Stimulated activated CD4-positive, alpha-beta T cell treated with anti-CD3 and anti-CD28 coated beads, Interleukin-2, amount 100 ng/mL, for 48 hours (primary cell): Measurements from ENCODE around the gene ELL.

Experiments
- DNase-seq, 2 donors: peaks; one replicate each; pipeline ENCODE4 v3.0.0-alpha.2; 2020

Gene ELL

DNA sequence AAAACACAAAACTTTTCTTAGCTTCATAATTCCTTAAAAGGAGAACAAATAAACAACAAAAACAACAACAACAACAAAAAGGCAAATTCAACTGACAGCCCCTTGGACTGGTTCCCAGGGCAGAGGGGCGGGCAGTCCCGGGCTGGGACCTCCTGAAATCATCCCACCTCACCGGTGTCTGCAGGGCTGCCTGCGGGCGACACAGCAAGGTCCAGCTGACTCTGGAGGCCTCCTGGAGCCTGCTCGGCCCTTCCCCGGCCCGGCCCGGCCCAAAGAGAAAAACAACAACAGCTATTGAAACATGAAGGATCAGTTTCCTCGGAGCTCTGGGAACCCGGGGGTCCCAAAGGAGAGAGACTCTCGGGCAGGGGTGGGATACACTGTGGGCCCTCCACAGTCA is 78.9 kb downstream of the ELL start:
- DNase-seq, result no peak

DNA sequence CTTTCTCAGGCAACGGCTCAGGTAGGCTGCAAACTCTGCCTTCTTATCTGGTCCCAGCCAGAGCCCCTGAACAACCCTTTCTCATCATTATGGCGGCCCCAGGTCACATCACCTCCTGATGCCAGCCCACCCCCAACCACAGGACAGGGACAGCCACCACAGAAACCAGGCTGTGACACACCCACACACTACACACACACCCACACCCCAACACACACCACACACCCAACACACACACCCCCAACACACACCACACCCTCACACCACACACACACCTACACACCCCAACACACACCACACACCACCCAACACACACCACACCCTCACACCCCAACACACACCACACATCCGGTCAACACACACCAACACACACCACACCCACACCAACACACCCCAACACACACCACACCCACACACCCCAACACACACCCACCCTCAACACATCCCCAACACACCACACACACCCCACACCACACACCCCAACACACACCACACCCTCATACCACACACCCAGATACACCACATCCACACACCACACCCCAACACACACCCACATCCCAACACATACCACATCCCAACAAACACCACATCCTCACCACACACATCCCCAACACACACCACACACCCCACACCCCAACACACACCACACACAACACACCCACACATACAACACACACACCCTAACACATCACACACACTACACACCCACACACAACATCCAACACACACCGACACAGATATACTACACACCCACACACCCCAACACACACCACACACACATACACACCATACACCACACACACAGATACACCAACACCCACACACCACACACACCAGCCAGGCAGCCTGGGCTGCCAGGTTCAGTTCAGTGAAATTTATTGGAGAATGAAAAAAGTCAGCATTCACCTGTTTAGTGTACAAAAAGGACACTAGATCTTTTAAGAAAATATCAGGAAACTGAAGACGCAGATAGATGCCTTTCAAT is 79.8 kb downstream of the ELL start:
- DNase-seq, result no peak

- DNase-seq, result no peak
Observed at GRCh38 chr19:18440936-18441803, 80.7 kb downstream of the ELL start.

DNA sequence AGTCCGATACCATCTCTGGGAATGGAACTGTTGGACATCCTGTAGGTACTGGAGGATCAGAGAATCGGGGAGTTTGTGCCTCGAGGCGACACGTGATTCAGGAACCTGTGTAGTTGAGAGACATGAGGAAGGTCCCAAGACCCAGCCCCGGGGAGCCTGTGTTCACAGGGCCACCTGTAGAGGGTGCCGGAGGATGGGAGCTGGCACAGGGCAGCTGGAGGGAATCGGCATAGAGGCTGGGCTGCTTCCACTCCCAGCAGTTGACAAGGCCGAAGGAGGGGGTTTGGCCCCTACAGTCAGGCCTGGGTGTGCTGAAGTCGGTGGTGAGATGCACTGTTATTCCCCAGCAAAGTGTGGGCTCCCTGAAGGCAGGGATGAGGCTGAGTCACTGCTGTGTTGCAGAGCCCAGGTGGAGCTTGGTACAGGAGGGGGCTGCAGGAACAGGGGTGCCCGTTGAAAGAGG is 81.4 kb downstream of the ELL start:
- no peak for DNase-seq

DNA sequence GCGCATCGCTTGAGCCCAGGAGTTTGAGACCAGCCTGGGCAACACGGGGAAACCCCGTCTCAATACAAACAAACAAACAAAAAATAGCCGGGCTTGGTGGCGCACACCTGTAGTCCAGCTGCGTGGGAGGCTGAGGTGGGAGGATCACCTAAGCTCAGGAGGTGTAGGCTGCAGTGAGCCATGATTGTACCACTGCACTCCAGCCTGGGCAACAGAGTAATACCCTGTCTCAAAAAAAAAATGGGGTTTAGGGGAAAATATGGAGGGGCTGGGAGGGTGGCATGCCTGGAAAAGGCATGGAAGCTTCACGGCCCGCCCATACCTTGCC is 82.0 kb downstream of the ELL start:
- no peak for DNase-seq

GRCh38 chr19:18439025-18439909 is 82.6 kb downstream of the ELL start:
- no peak for DNase-seq

- no peak for DNase-seq
Observed at GRCh38 chr19:18438331-18439024, 83.4 kb downstream of the ELL start.

DNA sequence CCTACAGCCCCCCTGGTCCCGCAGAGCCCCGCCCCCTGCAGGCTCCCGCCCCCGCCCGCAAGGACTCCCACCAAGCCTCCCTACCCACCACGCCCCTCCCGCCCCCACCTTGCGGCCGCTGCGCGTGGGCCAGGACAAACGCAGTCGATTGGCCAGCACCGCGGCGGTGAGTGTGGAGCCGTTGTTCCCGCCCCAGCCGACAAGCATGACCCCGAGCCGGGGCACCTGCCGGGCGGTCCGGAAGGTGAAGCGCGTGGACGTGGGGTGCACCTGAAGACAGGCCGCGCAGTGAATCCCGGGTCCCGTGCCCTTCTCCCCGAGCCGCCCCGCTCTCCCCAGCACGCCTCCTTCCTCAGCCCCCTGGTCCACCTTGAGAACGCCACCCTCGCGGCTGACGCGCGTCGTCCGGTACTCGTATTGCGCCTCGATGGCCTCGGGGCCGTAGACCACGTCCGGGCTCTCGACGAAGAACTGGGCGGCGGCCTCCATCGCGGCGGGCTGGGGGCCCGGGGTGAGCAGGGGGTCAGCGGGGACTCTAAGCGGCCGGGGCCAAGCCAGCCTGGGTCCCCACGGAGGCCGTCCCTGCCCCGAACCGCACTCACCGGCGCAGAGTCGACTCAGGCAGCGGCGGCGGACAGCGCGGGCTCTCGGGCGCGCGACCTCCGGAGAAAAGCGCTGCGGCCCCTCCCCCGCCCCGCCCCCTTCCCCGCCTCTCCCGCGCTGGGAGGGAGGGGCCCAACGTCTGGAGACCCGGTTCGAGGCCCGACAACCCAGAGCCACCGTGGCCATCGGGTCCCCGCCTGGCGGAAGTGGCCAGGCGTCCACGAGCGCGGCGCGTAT is 84.2 kb downstream of the ELL start, which contains the start of gene ISYNA1:
ISYNA1 (minus strand) TSS at position 643 of the 840 bp plus-strand sequence; CDS start at position 489, 154 bp downstream.
- DNase-seq, result no peak

DNA sequence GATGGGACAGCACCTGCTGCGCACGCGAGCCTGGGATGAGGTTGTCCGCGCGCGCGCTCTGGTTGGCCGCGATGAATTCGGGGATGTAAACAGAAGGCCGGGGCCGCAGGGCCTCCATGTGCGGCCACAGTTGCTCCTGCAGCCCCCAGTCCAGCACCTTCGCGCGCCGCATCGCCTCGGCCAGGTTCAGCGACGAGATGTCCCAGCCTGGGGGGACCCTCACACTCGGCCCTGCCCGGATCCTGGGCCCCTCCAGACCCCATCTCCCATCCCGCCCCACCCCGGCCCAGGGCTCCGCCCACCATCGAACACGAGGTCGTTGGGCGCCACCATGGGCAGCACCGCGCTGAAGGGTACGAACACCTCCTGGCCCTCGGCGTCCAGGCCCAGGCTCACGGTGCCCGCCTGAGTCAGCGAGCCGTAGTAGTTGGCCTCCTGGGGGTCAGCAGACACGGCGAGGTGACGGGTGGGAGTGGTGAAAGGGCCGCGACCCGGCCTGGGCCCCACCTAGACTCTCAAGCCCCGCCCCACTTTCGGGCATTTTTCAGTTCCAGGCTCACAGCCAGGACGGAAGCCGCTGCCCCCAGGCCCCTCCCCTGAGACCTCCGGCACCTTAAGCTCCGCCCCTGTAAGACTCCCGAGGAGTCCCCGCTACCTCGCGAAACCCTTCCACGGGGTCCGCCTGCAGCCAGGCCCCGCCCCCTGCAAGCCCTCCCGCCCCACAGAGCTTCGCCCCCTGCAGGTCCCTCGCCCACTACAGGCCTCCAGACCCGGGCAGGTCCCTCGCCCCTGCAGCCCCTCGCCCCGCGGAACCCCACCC is 85.0 kb downstream of the ELL start:
- DNase-seq, result no peak

DNA sequence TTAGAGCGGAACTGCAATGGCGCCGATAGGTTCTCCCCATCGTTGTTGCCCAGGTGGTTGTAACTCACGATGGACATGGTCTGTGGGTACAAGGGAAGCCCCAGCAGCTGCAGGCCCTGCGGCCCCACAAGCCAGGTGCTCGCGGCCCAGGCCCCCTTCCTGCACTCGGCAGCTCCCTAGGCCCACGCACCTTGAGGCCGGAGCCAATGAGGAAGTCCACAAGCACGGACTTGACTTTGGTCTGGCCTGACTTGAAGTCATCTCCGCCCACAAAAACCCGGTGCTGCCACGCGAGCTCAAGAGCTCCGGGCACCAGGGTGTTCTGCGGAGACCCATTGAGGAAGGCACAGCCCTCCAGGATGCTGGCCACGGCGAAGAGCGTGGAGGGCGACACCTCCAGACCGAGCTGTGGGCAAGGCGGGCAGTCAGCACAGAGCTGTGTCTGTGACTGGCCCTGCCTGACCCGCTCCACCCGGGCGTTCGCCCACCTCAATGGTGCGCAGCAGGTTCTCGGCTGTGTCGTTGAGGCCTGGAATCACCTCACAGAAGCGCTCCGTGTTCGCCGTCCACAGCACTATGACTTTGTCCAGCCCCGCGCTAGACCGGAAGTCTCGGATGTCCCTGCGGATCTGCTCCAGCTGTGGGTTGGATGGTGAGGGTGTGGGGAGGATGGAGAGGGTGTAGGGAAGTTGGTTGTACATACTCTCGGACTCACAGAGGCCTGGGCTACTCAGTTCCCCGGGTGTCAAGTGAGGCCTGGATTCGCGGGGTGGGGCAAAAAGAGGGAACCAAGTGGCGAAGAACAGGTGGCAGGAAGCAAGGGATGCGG is 85.8 kb downstream of the ELL start:
- DNase-seq, result no peak

GRCh38 chr19:18435178-18435841 is 86.6 kb downstream of the ELL start:
- DNase-seq, result no peak

DNA sequence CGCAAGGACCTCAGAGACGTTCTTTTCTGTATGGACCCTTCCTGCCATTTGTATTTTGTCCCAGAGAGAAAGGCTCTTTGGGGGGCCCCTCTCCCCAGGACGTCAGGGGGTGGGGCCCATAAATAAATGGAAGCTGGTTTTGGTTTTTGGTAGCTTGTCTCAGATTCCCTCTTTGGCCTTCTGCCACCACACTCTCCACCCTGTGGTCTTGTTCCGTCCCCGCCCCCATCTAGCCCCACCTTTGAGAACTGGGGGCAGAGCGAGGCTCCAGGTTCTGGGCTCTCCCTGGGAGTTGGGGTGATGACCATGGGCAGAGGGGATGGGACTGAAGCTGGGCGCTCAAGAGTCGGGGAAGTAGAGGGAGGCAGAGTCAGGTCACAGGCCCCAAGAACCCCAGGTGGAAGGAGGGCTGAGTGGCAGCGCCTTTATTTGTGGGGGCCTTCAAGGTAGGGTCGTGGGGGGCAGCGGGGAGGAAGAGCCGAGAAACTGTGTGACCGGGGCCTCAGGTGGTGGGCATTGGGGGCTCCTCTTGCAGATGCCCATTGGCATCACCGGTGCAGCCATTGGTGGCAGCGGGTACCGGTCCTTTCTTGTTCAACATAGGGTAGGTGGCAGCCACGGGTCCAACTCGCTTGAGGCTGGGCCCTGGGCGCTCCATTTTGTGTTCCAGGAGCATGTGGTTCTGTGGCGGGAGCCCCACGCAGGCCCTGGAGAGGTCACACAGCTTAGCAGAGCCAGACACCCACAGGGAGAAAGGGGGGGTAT is 87.3 kb downstream of the ELL start:
- DNase-seq, result no peak

DNA sequence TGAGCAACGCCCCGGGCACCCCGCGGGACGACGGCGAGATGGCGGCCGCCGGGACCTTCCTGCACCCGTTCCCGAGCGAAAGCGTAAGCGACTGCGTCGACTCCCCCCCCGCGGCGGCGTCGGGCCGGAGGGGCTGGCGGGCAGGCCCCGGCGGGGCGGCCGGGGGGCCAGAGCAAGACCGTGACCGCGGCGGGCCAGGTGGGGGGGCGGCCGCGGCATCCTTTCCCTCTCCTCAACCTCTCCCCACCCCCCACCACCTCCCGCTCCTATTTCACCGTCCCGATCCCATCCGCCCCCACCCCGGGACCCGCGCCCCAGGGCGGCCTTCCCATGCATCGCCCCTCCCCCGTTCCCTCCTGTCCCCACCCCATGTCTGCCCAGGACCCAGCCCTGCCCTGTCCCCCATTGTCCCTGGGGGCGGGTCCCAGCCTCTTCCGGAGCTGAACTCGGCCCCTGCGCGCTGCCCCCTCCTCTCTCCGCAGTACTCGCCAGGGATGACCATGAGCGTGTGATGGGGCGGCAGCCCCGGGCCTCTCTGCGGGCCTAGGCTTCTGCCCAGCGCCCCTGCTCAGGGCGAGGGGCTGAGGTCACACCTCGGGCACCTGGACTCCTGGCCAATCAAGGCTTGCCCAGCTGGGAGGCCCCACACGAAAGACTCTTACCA is 88.0 kb downstream of the ELL start:
- DNase-seq, result no peak

DNA sequence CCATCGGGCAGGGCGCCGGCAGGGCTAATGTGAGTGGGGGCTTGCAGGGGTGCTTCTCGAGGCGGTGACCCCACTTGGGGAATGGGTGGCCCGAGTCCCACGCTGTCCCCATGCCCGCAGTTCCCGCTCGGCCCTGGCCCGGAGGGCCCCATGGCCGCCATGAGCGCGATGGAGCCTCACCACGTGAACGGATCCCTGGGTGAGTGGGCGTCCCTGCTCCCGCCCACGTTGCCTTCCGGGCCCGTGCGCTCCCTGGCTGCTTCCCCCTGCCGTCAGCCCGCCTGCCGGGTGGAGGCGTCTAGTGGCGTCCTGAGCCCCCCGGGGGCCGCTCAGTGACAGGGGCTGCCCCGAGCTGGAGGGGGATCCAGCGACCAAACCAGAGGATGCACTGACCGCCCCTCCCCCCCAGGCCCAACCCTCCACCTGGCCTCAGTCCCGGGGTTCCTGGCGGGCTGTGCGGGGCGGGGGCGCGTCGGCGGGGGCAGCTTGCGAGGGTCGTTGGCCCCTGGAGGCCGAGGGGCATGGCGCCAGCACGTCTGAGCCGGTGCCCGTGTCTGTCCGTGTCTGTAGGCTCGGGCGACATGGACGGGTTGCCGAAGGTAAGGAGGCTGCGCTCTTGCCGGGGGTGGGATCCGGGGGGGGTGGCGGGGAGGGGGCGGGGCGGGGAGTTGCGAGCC is 88.7 kb downstream of the ELL start:
- DNase-seq, result no peak

- no peak for DNase-seq
Observed at GRCh38 chr19:18432275-18433014, 89.4 kb downstream of the ELL start.
